Activated CD8-positive, alpha-beta memory T cell treated with anti-CD3 and anti-CD28 coated beads, Interleukin-2, amount 50 U/mL, for 24 hours (primary cell): ENCODE data around the gene RNMT.
"Not testable (repeated sequence)": the region's sequence is repeated elsewhere in the genome, so short reads cannot be mapped to it uniquely, and the experiment has no call there.

Experiments used
- DNase-seq: peaks from one replicate; pipeline ENCODE4 v3.0.0-alpha.2; 2020; ENCODE audit errors: extremely low read depth

The RNMT gene

DNA sequence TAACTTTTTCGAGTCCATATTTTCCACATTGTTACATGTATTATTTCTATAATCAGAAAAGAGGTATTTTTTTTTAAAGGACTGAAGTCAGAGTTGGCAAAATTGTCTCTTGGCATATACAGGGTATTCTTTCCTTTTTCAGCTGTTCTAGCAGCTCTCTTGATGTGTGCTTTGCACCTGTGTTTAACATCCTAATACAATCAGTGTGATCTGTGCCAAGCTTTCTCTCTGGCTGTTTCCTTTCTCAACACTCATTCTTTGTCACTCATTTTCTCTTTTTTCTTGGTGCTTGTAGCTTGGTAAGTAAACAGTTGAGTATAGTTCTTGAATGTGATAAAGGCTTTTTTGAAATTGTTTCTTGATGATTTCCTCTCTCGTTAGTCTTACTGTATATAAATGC lies 9.2 kb downstream of the RNMT start:
- no peak for DNase-seq

- no peak for DNase-seq
These were observed 19.2 kb downstream of the RNMT start for GRCh38 chr18:13745696-13746095.

DNA sequence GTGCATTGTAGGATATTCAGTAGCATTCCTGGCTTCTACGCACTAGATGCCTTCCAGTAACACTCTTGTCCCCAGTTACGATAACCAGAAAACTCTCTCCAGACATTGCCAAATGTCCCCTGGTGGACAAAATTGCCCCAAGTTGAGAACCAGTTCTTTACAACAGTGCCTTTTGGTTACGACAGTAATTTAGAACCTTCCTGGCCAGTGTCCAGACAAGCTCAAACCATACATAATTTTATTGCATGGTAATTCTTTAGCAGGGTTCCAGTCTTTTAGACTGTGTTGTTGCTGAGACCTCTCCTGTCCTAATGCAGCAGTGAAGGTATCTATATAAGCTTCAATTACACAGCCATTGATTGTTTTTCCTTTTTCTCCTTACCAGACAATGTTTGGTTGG lies 20.2 kb downstream of the RNMT start:
- DNase-seq = no peak

DNA sequence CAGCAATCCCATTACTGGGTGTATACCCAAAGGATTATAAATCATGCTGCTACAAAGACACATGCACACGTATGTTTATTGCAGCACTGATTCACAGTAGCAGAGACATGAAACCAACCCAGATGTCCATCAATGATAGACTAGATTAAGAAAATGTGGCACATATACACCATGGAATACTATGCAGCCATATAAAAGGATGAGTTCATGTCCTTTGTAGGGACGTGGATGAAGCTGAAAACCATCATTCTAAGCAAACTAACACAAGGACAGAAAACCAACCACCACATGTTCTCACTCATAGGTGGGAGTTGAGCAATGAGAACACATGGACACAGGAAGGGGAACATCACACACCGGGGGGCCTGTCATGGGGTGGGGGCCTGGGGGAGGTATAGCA lies 25.1 kb downstream of the RNMT start:
- not testable (repeated sequence) for DNase-seq

- DNase-seq = no peak
These were observed 29.8 kb downstream of the RNMT start for GRCh38 chr18:13756261-13756660.

DNA sequence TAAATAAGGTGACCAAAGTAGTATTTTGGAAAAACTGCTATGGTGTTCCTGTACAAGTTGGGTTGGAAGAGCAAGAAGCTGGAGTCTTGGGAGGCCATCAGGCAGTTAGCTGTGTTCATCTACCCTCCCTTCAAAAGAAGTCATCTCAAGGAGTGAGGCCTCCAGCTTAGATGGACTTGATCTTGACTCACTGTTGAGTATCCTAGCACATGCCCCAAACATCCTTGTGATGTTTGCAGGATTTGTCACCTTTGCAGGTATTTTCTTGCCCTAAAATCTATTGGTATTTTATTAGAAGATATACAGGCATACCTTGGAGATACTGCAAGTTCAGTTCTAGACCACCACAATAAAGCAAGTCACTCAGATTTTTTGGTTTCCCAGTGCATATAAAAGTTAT lies 30.2 kb downstream of the RNMT start:
- DNase-seq = no peak

DNA sequence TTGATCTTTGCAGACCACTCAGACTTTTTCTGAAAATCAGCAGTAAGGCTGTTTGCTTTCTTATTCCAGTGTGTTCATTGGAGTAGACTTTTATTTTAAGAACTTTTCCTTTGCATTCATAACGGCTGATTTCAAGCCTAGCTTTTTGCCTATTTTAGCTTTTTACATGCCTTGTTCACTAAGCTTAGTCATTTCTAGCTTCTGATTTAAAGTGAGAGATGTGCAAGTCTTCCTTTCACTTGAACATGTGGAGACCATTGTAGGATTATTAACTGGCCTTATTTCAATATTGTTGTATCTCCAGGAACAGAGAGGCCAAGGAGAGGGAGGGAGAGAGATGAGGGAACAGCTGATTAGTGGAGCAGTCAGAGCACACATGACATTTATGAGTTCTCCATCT lies 32.1 kb downstream of the RNMT start:
- DNase-seq = no peak

- DNase-seq = no peak
These were observed 33.6 kb downstream of the RNMT start for GRCh38 chr18:13760047-13760446.

GRCh38 chr18:13762690-13763439 lies 36.4 kb downstream of the RNMT start:
- DNase-seq = no peak

DNA sequence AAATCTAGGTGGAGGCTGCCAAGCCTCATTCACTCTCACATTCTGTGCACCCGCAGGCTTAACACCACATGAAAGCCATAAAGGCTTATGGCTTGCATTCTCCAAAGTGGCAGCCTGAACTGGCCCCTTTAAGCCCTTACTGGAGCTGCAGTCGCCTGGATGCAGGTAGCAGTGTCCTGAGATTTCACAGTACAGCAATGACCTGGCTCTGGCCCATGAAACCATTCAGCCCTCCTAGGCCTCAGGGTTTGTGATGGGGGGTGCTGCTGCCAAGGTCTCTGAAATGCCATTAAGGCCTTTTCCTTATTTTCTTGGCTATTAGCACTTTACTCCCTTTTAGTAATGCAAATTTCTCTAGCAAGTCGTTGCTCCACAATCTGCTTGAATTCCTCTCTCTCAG lies 48.6 kb downstream of the RNMT start:
- DNase-seq = no peak

- DNase-seq = no peak
These were observed 64.7 kb downstream of the RNMT start for GRCh38 chr18:13791181-13791580.

DNA sequence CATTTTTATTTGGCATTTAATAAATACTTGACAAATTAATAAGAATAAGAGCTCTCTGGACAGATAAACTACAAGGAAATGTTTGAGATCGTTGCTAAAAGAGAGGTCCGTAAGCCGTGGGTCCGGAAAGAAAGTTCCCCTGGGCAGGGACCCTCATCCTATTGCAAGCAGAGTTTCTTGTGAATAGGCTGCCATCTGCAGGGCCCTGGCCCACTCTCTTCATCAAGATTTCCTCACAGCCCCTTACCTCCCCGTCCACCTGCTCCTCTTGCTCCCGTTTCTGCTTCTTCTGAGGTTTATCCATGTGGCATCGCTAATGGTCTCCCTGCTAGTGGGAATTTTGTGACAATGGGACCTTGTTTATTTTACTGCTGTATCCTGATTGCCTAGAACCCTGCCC lies 67.3 kb downstream of the RNMT start:
- no peak for DNase-seq

- DNase-seq = no peak
These were observed 70.0 kb downstream of the RNMT start for GRCh38 chr18:13796515-13796914.

DNA sequence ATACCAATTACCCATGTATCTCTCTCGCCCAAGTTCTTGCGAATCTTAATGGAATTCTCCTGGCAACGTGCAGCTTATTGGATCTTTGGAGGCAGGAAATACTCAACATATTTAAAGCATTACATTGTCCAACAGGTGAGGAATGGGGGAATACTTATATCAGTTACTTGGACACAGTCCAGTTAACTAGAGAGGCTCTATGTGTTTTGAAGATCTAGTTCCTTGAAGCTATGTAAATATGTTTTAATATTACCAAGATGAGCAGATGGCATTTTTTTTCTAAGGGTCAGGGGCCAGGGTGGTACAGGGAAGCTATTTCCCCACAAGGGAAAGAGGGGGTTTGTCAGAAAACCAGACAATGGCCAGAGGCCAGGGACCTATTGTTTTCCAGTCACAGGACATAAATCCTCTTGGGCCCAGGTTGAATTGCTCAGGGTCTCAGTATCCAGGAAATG lies 70.7 kb downstream of the RNMT start:
- DNase-seq = no peak

DNA sequence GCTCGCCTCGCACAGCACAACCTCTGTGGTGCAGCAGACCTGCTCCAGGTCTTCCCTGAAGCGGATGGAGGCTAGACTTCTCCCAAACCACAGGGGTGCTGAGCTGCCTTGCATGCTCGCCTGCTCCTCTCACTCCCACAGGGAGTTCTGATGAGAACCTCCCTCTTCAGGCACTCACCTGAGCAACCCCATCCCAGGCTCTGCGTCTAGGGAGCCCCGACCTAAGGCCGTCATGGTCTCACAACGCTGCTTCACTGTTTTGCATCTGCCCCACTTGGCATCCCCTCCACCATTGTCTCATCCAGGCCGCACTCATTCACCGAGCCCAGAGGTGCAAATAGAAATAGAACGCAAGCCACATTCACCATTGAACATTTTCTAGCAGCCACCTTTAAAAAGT lies 72.9 kb downstream of the RNMT start:
- no peak for DNase-seq

DNA sequence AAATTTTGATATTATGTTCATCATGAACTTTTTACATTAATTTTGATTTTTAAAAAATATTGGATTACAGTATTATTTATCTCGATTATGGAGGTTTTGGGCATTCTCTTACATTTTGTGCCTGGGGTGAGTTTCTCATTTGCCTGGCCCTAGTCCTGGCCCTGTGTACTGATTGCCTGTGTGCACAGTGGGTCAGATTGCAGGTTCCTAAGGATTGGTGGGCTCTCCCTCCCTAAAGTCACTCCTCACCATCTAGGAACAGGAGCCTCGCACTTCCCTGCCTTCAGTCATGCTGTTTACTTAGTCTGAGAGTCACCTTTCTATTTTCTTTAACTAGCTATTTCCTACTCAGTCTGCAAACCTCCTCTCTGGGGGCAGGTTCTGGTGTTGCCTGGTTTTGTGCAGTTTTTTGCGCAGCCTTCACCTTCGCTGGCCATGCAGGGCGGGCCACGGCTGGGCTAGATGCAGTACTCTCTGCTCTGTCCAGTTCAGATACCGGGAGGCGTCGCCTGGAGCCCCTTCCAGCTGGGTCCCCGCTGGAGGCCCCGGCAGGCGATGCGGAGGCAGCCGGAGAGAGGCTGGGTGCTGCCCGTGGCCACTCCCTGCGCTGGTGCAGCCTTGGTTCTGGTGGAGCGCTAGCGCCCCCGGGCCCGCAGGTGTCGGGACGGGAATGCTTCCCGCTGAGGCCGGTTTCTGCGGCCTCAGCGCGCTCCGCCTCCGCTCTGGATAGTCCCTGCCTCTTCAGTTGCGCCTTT lies 74.2 kb downstream of the RNMT start:
- no peak for DNase-seq

- DNase-seq = no peak
These were observed 74.8 kb downstream of the RNMT start for GRCh38 chr18:13801260-13801601.

- no peak for DNase-seq
These were observed 77.8 kb downstream of the RNMT start for GRCh38 chr18:13804305-13804704.

DNA sequence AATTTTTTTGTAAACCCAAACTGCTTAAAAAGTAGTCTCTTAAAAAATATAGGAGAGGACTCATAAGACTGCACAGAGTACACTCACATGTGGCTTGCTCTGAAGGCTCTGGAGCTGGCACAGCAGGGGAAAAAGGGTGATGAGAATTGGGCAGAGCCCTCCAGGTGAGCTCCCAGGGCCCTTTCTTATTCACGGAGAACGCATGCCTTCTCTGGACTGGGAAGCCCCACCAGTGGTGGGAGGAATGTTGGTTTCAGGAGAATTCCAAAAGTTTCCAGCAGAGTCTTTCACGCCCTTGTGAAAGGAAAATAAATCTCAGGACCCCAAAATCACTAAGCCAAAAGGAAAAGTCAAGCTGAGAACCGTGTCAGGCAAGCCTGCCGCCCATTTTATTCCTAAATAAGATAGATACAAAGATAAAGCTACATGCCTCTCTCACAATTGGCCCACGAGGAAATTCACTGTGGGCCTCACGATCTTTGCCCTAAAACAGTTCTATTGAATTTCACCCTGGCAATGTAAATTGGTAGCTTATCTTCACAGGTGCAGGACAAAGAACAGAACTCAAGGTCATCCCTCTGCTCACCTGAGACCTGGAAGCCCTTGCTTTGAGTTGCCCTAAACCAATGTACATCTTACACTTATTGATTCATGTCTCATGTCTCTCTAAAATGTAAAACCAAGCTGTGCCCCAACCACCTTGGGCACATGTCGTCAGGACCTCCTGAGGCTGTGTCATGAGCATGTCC lies 82.0 kb downstream of the RNMT start:
- no peak for DNase-seq

- no peak for DNase-seq
These were observed 82.6 kb downstream of the RNMT start for GRCh38 chr18:13809043-13809430.

- no peak for DNase-seq
These were observed 83.2 kb downstream of the RNMT start for GRCh38 chr18:13809531-13810255.

- no peak for DNase-seq
These were observed 84.5 kb downstream of the RNMT start for GRCh38 chr18:13810950-13811485.
